22Rv1 (cell line): ENCODE measurements around the gene HOXB1.

Experiments
- H3K27ac ChIP-seq: fragments of 450-650 bp; 2 replicates; pipeline ENCODE4 v1.5.1; 2017
- CTCF ChIP-seq: fragments of 450-650 bp; IDR thresholded peaks from 2 replicates; pipeline ENCODE4 v1.5.1; 2017; ENCODE audit warnings: mild to moderate bottlenecking
- ZFX ChIP-seq: fragments of 450-650 bp; IDR thresholded peaks from 2 replicates; pipeline ENCODE4 v1.6.1; 2017; ENCODE audit warnings: antibody characterized with exemption, borderline replicate concordance

HOXB1 gene

DNA sequence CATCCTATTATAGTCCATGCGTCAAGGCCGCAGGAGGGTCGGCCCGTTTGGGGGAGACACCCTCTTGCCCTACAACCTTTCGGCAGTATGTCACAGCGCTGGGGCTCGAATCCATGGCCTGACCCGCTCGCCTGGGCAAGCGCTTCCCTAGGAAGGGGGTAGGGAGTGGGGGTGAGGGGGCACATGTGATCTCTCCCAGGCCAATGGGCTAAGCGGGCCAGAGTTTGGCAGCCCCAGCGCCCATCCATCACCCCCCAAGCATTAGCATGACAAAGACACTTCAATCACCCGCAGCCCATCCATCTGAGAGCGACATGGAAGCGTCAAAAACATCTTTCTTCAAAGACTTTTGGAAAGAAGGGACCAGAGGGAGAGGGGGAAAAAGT is at the start of gene HOXB1:
Gene HOXB1 (minus strand): TSS at position 125 of the 386 bp plus-strand sequence. CDS start 107 bp downstream, at position 18.
- TF ChIP-seq CTCF = no peak
- TF ChIP-seq ZFX = no peak
- H3K27ac ChIP-seq = no peak within 1 kb of the TSS

DNA sequence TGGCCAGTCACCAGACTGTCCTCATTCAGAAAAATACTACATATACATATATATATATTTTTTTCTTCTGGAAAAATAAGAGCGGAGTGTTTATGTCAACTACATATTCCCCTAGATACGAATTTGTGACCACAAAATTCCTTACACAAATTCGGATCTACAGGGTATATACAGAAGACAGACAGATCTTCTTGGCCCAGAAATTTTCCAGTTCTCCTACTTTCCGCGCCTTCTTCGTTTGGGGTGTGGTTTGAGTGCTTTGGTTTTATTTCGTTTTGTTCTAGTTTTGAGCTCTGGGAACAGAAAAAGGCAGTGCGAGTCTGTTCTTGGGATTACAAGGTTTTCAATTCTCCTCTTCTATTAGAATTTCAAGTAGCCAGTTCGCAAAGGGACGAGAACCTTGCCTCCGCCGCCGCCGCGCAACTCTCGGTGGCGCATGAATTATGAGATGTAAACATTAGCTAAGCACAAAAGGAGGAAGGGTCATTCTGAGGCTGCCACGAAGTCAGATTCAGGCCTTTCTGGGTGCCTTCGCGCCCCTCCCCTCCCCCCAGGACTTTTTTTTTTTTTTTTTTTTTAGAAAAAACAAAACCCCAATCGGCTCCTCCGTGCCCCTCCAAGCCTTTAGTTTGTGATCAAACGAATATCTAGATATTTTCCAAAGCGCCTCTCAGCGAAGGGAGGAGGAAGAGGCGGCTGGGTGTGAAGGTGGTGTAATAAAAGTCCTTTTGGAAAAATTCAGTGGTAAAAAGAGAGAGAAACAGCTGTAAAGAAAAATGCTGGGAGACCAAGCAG is 49.1 kb upstream of the HOXB1 start:
- no peak overlapping the region for H3K27ac ChIP-seq
- TF ChIP-seq ZFX (no peak), CTCF (no peak)

GRCh38 chr17:48579471-48579759 is 48.6 kb upstream of the HOXB1 start:
- no peak for TF ChIP-seq CTCF
- TF ChIP-seq ZFX = no peak
- H3K27ac ChIP-seq = no peak overlapping the region

DNA sequence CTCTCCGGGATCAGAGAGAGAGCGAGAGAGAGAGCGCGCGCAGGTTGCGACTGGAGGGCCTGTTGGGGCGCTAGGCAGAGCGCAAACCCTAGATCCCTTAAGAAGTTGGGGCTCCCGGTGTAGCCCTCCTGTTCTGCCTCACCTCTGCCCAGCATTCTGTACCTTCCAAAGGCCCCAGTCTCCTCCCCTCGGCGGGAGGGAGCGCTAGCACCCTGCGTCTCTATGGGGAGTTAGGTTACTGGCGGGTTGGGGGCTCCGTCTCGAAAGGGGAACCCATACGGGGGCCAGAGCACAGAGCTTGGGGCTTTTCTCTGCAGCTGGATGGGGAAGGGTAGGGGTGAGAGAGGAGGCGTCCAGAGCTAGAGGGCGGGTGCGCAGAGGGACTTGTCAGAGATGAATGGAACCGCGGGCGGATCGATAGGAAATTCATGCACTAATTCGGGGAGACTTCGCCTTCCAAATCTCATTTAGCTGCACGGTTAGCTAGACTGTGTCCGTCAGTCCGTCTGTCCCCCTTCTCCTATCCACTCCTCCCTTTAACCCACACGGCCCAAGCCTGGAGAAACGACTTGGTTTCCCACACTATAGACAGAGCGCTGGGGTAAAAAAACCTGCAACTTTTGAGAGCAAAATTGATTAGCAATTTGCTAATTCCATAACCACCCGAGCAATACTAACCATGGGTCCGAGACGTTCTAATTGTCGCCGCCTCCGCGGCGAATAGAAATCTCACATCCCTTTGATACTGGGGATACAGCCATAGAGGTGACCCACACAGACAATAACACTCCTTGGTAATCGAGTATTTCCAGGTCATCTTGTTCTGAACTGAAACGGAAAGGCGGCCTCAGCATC is 48.0 kb upstream of the HOXB1 start:
- TF ChIP-seq ZFX (no peak), CTCF (no peak)
- H3K27ac ChIP-seq = peak overlapping the region; percentile 37; the same call in 1 of the 2 replicates

GRCh38 chr17:48577946-48578615 is 47.3 kb upstream of the HOXB1 start, which contains the start of gene HOXB4:
HOXB4 (minus strand) TSS chr17:48578350; CDS start chr17:48578319, 31 bp downstream.
- peak within 1 kb of the TSS; percentile 37; the same call in 1 of the 2 replicates for H3K27ac ChIP-seq
- TF ChIP-seq CTCF (no peak), ZFX (no peak)

DNA sequence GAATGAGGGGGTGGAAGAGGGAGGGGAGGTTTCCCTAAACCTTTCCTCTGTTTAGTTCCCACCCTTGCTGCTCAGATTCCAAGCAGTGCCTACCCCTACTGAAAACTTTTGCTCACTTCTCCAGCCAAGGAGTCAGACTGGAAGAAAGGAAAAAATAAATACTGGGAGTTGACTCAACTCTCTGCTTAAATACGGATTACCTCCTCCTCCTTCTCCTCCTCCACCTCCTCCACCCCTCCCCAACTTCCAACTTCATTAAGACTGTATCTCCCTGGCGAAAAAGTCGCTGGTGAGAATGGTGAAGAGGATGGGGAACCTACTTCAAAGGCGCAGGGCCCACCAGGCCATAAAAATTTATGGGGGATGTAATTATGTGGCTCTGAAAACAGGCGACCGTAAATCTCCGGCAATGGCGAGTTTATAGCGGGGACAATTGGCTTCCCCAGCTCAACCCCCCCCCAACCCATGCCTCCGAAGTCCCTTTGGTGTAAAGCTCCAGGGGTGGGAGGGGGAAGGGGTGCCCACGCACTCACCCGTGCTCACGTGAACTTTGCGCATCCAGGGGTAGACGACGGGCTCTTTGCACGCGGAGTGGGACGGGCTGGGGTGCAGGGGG is 46.6 kb upstream of the HOXB1 start:
- TF ChIP-seq ZFX (no peak), CTCF (no peak)
- peak overlapping the region; percentile 37; the same call in 1 of the 2 replicates for H3K27ac ChIP-seq
